Nephron progenitor cell (in vitro differentiated cells): Measurements from ENCODE around the gene NDUFS4.
"Not testable (repeated sequence)": the region's sequence is repeated elsewhere in the genome, so short reads cannot be mapped to it uniquely, and the experiment has no call there.

Experiments
- DNase-seq: peaks from one replicate; pipeline ENCODE4 v3.0.0; 2021
- H3K27ac Mint-ChIP-seq: 2 replicates; pipeline ENCODE4 v1.8.0; 2021; ENCODE audit warnings: mild to moderate bottlenecking, moderate library complexity, mixed read lengths
- H3K27me3 Mint-ChIP-seq: 2 replicates; pipeline ENCODE4 v1.8.0; 2021; ENCODE audit warnings: mild to moderate bottlenecking, low read depth, mixed read lengths; ENCODE audit not compliant: poor library complexity
- H3K36me3 Mint-ChIP-seq: 2 replicates; pipeline ENCODE4 v1.8.0; 2021; ENCODE audit warnings: low read depth, mixed read lengths
- H3K4me1 Mint-ChIP-seq: 2 replicates; pipeline ENCODE4 v1.8.0; 2021; ENCODE audit warnings: mixed read lengths
- H3K4me3 Mint-ChIP-seq: 2 replicates; pipeline ENCODE4 v1.8.0; 2021; ENCODE audit warnings: mild to moderate bottlenecking, moderate library complexity, mixed read lengths
- H3K9me3 Mint-ChIP-seq: 2 replicates; pipeline ENCODE4 v1.8.0; 2021; ENCODE audit warnings: mild to moderate bottlenecking, moderate library complexity, mixed read lengths
- CTCF ChIP-seq: fragments of 200-600 bp; sonication (generic); IDR thresholded peaks from 2 replicates; pipeline ENCODE4 v1.5.0; 2021; ENCODE audit warnings: antibody characterized with exemption

NDUFS4 gene

GRCh38 chr5:53616939-53617549 lies 56.6 kb downstream of the NDUFS4 start:
- no peak overlapping the region for H3K4me3 Mint-ChIP-seq
- peaks cover 12% of the 10 kb centered on the region for H3K36me3 Mint-ChIP-seq
- TF ChIP-seq CTCF, result no peak
- H3K27ac Mint-ChIP-seq, result peak overlapping the region; percentile 29
- H3K4me1 Mint-ChIP-seq, result peaks cover 15% of the 10 kb centered on the region
- peaks cover 11% of the 10 kb centered on the region for H3K9me3 Mint-ChIP-seq
- no peaks in the 10 kb centered on the region for H3K27me3 Mint-ChIP-seq
- DNase-seq, result no peak

GRCh38 chr5:53631251-53631650 lies 70.8 kb downstream of the NDUFS4 start:
- Mint-ChIP-seq H3K27ac (no peak overlapping the region), H3K36me3 (peaks cover 89% of the 10 kb centered on the region), H3K4me3 (no peak overlapping the region), H3K4me1 (peaks cover 7% of the 10 kb centered on the region), H3K9me3 (peaks cover 79% of the 10 kb centered on the region), H3K27me3 (no peaks in the 10 kb centered on the region)
- no peak for TF ChIP-seq CTCF
- no peak for DNase-seq

DNA sequence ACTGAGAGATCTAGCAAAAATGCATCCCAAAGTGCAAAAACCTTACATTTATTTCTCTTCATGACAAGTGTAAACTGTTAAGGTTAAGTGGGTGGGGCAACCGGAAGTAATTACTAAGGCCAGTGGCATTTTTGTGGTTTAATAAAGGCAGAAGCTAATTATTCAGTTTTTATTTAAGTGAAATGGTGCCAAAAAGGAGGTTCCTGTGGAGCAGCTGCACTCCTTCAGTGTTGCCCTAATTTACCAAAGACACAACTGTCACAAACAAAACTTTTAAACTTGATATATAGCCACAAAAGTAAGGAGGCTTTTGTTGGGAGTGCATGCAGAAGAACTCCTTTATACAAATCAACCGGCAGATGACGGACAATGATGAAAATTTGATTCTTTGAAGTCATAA lies 81.6 kb downstream of the NDUFS4 start:
- DNase-seq, result no peak
- TF ChIP-seq CTCF, result no peak
- Mint-ChIP-seq H3K27ac (no peak overlapping the region), H3K4me3 (no peak overlapping the region), H3K27me3 (no peaks in the 10 kb centered on the region), H3K9me3 (no peaks in the 10 kb centered on the region), H3K4me1 (peaks cover 48% of the 10 kb centered on the region), H3K36me3 (peaks cover 24% of the 10 kb centered on the region)

DNA sequence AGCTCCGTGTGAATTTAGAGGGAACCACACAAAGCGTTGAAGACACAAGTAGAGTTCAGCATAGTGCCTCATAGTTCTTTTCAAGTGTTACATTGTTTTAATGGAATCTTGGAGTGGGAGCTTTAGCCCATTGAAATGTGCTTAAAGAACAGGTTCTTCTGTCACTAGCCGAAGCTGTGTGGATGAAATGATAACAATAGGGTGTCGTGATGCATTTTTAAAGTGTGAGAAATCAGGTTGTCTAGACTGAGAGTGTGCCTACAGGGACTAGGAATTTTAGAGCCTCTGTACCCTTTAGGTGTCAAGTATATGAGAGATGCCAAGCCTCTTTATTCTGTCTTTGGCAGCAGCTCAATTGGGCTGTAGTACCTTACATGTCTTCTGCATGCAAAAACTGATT lies 83.0 kb downstream of the NDUFS4 start:
- Mint-ChIP-seq H3K4me1 (peaks cover 48% of the 10 kb centered on the region), H3K4me3 (no peak overlapping the region), H3K27me3 (no peaks in the 10 kb centered on the region), H3K9me3 (no peaks in the 10 kb centered on the region), H3K27ac (no peak overlapping the region), H3K36me3 (peaks cover 33% of the 10 kb centered on the region)
- DNase-seq, result no peak
- TF ChIP-seq CTCF, result no peak

DNA sequence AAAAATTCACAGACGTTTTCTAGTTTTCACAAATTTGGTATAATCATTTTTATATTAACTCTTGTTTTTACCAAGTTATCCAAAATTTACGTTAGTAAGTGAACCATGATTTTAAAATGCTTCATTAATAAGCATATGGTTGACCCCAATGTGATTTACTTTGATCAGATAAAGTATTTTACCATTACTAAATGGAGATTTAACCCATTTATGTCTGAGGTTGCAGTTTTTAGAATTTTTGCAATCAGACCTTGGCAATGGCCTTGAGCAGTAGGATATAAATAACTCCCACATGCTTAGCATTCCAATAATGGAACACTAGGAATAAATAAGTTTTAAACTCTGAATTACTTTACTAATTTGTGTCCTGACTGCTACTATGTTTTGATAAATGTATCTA lies 84.6 kb downstream of the NDUFS4 start:
- Mint-ChIP-seq H3K27ac (no peak overlapping the region), H3K36me3 (peaks cover 45% of the 10 kb centered on the region), H3K27me3 (no peaks in the 10 kb centered on the region), H3K4me1 (peaks cover 42% of the 10 kb centered on the region), H3K9me3 (peaks cover 8% of the 10 kb centered on the region), H3K4me3 (no peak overlapping the region)
- DNase-seq, result no peak
- no peak for TF ChIP-seq CTCF

GRCh38 chr5:53649352-53649751 lies 88.9 kb downstream of the NDUFS4 start:
- peaks cover 57% of the 10 kb centered on the region for H3K36me3 Mint-ChIP-seq
- DNase-seq, result no peak
- no peak for TF ChIP-seq CTCF
- no peaks in the 10 kb centered on the region for H3K27me3 Mint-ChIP-seq
- peaks cover 8% of the 10 kb centered on the region for H3K9me3 Mint-ChIP-seq
- H3K4me1 Mint-ChIP-seq, result peaks cover 12% of the 10 kb centered on the region
- no peak overlapping the region for H3K4me3 Mint-ChIP-seq
- H3K27ac Mint-ChIP-seq, result no peak overlapping the region

DNA sequence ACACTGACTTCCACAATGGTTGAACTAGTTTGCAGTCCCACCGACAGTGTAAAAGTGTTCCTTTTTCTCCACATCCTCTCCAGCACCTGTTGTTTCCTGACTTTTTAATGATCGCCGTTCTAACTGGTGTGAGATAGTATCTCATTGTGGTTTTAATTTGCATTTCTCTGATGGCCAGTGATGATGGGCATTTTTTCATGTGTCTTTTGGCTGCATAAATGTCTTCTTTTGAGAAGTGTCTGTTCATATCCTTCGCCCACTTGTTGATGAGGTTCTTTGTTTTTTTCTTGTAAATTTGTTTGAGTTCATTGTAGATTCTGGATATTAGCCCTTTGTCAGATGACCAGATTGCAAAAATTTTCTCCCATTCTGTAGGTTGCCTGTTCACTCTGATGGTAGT lies 100.1 kb downstream of the NDUFS4 start:
- not testable (repeated sequence) for H3K27ac Mint-ChIP-seq, H3K27me3 Mint-ChIP-seq, DNase-seq, H3K4me3 Mint-ChIP-seq, H3K4me1 Mint-ChIP-seq
- Mint-ChIP-seq H3K9me3 (peaks cover 55% of the 10 kb centered on the region), H3K36me3 (peaks cover 76% of the 10 kb centered on the region)

DNA sequence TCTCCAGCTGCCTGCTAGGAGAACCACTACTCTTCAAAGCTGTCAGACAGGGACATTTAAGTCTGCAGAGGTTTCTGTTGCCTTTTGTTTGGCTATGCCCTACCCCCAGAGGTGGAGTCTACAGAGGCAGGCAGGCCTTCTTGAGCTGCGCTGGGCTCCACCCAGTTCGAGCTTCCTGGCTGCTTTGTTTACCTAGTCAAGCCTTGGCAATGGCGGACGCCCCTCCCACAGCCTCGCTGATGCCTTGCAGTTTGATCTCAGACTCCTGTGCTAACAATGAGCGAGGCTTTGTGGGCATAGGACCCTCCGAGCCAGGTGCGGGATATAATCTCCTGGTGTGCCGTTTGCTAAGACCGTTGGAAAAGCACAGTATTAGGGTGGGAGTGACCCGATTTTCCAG lies 104.9 kb downstream of the NDUFS4 start:
- Mint-ChIP-seq H3K9me3 (peaks cover 61% of the 10 kb centered on the region), H3K36me3 (peaks cover 85% of the 10 kb centered on the region)
- not testable (repeated sequence) for H3K27me3 Mint-ChIP-seq, H3K4me1 Mint-ChIP-seq, DNase-seq, H3K27ac Mint-ChIP-seq, H3K4me3 Mint-ChIP-seq
